GM21360 (cell line): ENCODE data around the gene BARX2.
"Not testable (repeated sequence)": the region's sequence is repeated elsewhere in the genome, so short reads cannot be mapped to it uniquely, and the experiment has no call there.

Experiments
- ATAC-seq: cut with Tn5 transposase; IDR thresholded peaks from one replicate; pipeline ENCODE4 v1.9.1; 2021; ENCODE audit warnings: mild to moderate bottlenecking, moderate library complexity; ENCODE audit not compliant: unreplicated experiment

Gene BARX2

GRCh38 chr11:129375751-129376657 lies at the start of gene BARX2:
Gene BARX2 (plus strand): TSS chr11:129375848. CDS start chr11:129376036, 188 bp downstream.
- no peak for ATAC-seq

GRCh38 chr11:129326921-129327320 lies 48.7 kb upstream of the BARX2 start:
- no peak for ATAC-seq

GRCh38 chr11:129327708-129328107 lies 47.9 kb upstream of the BARX2 start:
- not testable (repeated sequence) for ATAC-seq

GRCh38 chr11:129328756-129329155 lies 46.9 kb upstream of the BARX2 start:
- no peak for ATAC-seq

- ATAC-seq = no peak
Measured at GRCh38 chr11:129331217-129331616, 44.4 kb upstream of the BARX2 start.

GRCh38 chr11:129331871-129332274 lies 43.8 kb upstream of the BARX2 start:
- peak; percentile 88 for ATAC-seq

GRCh38 chr11:129333873-129334272 lies 41.8 kb upstream of the BARX2 start:
- ATAC-seq = no peak

GRCh38 chr11:129344301-129344940 lies 31.2 kb upstream of the BARX2 start:
- ATAC-seq = not testable (repeated sequence)

GRCh38 chr11:129346916-129347315 lies 28.7 kb upstream of the BARX2 start:
- ATAC-seq = no peak

GRCh38 chr11:129348813-129349212 lies 26.8 kb upstream of the BARX2 start:
- no peak for ATAC-seq

GRCh38 chr11:129352676-129353075 lies 23.0 kb upstream of the BARX2 start:
- no peak for ATAC-seq

GRCh38 chr11:129354691-129355090 lies 21.0 kb upstream of the BARX2 start:
- ATAC-seq = no peak

GRCh38 chr11:129359748-129360147 lies 15.9 kb upstream of the BARX2 start:
- ATAC-seq = no peak

GRCh38 chr11:129364143-129364654 lies 11.4 kb upstream of the BARX2 start:
- peak; percentile 100 for ATAC-seq

- ATAC-seq = no peak
Measured at GRCh38 chr11:129365816-129366215, 9.8 kb upstream of the BARX2 start.

GRCh38 chr11:129366737-129367597 lies 8.7 kb upstream of the BARX2 start:
- ATAC-seq = no peak

GRCh38 chr11:129368889-129369672 lies 6.6 kb upstream of the BARX2 start:
- no peak for ATAC-seq

- ATAC-seq = no peak
Measured at GRCh38 chr11:129370715-129371114, 4.9 kb upstream of the BARX2 start.

- ATAC-seq = no peak
Measured at GRCh38 chr11:129372609-129373488, 2.8 kb upstream of the BARX2 start.
